IPS-11a (cell line): Measurements from ENCODE around the gene RPS6KA2.

Source experiments
- H3K4me3 ChIP-seq: one replicate; pipeline ENCODE4 v1.5.1; 2013; ENCODE audit warnings: low read depth, low read length, control low read depth

Gene RPS6KA2

GRCh38 chr6:166508726-166509125 lies 118.3 kb downstream of the RPS6KA2 start:
- H3K4me3 ChIP-seq: no peak overlapping the region

- no peak overlapping the region for H3K4me3 ChIP-seq
These were observed 119.1 kb downstream of the RPS6KA2 start for GRCh38 chr6:166507809-166508564.

GRCh38 chr6:166507380-166507779 lies 119.7 kb downstream of the RPS6KA2 start:
- no peak overlapping the region for H3K4me3 ChIP-seq

- no peak overlapping the region for H3K4me3 ChIP-seq
These were observed 121.7 kb downstream of the RPS6KA2 start for GRCh38 chr6:166505133-166505905.

GRCh38 chr6:166504100-166504499 lies 123.0 kb downstream of the RPS6KA2 start:
- H3K4me3 ChIP-seq: no peak overlapping the region

- no peak overlapping the region for H3K4me3 ChIP-seq
These were observed 123.8 kb downstream of the RPS6KA2 start for GRCh38 chr6:166503167-166503744.

GRCh38 chr6:166502453-166502852 lies 124.6 kb downstream of the RPS6KA2 start:
- H3K4me3 ChIP-seq: no peak overlapping the region

- no peak overlapping the region for H3K4me3 ChIP-seq
These were observed 125.8 kb downstream of the RPS6KA2 start for GRCh38 chr6:166501246-166501645.

- H3K4me3 ChIP-seq: no peak overlapping the region
These were observed 126.8 kb downstream of the RPS6KA2 start for GRCh38 chr6:166500246-166500645.

- H3K4me3 ChIP-seq: no peak overlapping the region
These were observed 127.5 kb downstream of the RPS6KA2 start for GRCh38 chr6:166499350-166500163.

- H3K4me3 ChIP-seq: no peak overlapping the region
These were observed 128.2 kb downstream of the RPS6KA2 start for GRCh38 chr6:166498661-166499349.

- H3K4me3 ChIP-seq: no peak overlapping the region
These were observed 128.8 kb downstream of the RPS6KA2 start for GRCh38 chr6:166498228-166498627.

- H3K4me3 ChIP-seq: no peak overlapping the region
These were observed 129.8 kb downstream of the RPS6KA2 start for GRCh38 chr6:166497087-166497899.

- no peak overlapping the region for H3K4me3 ChIP-seq
These were observed 130.6 kb downstream of the RPS6KA2 start for GRCh38 chr6:166496460-166496859.

- no peak overlapping the region for H3K4me3 ChIP-seq
These were observed 131.3 kb downstream of the RPS6KA2 start for GRCh38 chr6:166495487-166496314.

- H3K4me3 ChIP-seq: no peak overlapping the region
These were observed 132.1 kb downstream of the RPS6KA2 start for GRCh38 chr6:166494757-166495486.

GRCh38 chr6:166494101-166494441 lies 133.0 kb downstream of the RPS6KA2 start:
- no peak overlapping the region for H3K4me3 ChIP-seq

GRCh38 chr6:166493427-166494100 lies 133.5 kb downstream of the RPS6KA2 start:
- no peak overlapping the region for H3K4me3 ChIP-seq
